ENCODE results near the gene SYS1.

DNA sequence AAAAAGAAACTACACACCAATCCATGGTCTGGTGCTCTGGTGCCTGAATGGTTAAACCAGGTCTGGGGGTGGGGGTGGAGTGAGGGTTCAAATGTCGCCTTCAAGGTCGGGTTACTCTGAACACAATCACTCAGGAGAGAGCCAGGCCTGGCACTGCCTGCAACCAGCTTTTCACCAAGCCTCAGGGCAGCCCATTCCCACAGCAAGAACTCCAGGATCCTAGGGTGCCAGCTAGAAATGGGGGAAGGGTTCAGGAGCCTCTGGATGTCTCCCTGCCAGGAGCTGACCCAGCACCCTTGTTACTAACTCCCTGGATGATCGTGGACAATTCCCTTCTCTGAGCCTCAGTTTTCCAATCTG, 21.4 kb upstream of the SYS1 start:
- TF ChIP-seq, protein P1, sequence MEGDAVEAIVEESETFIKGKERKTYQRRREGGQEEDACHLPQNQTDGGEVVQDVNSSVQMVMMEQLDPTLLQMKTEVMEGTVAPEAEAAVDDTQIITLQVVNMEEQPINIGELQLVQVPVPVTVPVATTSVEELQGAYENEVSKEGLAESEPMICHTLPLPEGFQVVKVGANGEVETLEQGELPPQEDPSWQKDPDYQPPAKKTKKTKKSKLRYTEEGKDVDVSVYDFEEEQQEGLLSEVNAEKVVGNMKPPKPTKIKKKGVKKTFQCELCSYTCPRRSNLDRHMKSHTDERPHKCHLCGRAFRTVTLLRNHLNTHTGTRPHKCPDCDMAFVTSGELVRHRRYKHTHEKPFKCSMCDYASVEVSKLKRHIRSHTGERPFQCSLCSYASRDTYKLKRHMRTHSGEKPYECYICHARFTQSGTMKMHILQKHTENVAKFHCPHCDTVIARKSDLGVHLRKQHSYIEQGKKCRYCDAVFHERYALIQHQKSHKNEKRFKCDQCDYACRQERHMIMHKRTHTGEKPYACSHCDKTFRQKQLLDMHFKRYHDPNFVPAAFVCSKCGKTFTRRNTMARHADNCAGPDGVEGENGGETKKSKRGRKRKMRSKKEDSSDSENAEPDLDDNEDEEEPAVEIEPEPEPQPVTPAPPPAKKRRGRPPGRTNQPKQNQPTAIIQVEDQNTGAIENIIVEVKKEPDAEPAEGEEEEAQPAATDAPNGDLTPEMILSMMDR (IDR thresholded peaks at IDR 0.05), result no peak
- TF ChIP-seq POLR2A (IDR thresholded peaks at IDR 0.05), result no peak
